ENCODE data around the gene CLSTN2. TPM values are rescaled to one million over a fixed set of nuclear protein-coding genes. Genes with fewer than 3 reads are reported as not detected.

Gene CLSTN2
- total and polyA plus RNA-seq, 2 of the 13 experiments (the other 11 are each of a cell fraction or from before 2014, with no cell fraction given): not detected

DNA sequence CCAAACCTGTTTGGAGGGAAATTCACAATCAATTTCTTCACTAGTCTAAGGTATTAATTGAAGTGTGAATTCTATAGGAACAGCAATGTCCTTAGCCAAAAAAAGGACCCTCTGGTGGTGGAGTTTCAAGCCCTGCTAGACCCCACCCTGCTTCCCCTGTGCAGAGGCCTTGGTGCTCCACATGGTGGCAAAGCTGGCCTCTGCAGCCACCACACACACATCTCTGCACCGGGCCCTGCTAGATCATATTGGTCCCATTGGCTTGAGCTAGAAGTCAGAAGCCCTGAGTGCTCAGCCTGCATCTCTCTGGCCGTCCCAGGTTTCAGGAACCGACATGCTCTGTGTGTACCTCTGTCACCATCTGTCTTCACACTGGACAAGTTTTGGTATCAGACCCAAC, 522.0 kb downstream of the CLSTN2 start:
- Histone ChIP-seq H3K9me3 (ENCODE audit: low read length) (no peaks in the 10 kb centered on the region), H3K9ac (ENCODE audit: insufficient read depth, low read depth, low read length) (no peak overlapping the region), H3K27me3 (ENCODE audit: control insufficient read depth in 1 of 2, insufficient read depth in 2 of 2, low read length in 2 of 2) (no peaks in the 10 kb centered on the region), H3K4me1 (ENCODE audit: insufficient read depth, low read length) (no peaks in the 10 kb centered on the region), H2AFZ (ENCODE audit: low read length) (no peak overlapping the region), H3K4me3 (replicated peaks in 1 of 3; ENCODE audit: insufficient read depth in 1 of 3, low read depth in 2 of 3, low read length in 3 of 3) (no peak overlapping the region), H4K20me1 (ENCODE audit: insufficient read depth, low read length) (no peaks in the 10 kb centered on the region), H3K27ac (ENCODE audit: extremely low read length, insufficient read depth, low read length) (no peak overlapping the region), H3K4me2 (ENCODE audit: low read depth, low read length) (no peak overlapping the region), H3K36me3 (replicated peaks in 1 of 2; ENCODE audit: control insufficient read depth in 1 of 2, insufficient read depth in 2 of 2, low read length in 2 of 2) (no peaks in the 10 kb centered on the region), H3K79me2 (ENCODE audit: insufficient read depth, low read length) (no peaks in the 10 kb centered on the region)
- no peak; the same call in 2 of the 3 replicates for ATAC-seq
- intact Hi-C loops (cut with micrococcal nuclease; ENCODE audit: unreplicated experiment): no loop called here
- ChIA-PET POLR2A (no interaction called here), CTCF (ENCODE audit: low intra/inter-chr PET ratio, low total read pairs) (no interaction called here)
- BruUV-seq (replicated peaks): no TSS peak
- WGBS (ENCODE audit: low lambda C conversion rate): 80% methylated on average over 2 of the region's 3 CpGs
- TF ChIP-seq PHF21A (CRISPR knock-in tag; IDR thresholded peaks at IDR 0.05) (no peak), FOXC1 (CRISPR knock-in tag; IDR thresholded peaks at IDR 0.05; ENCODE audit: borderline replicate concordance) (no peak), GTF2F1 (IDR thresholded peaks at IDR 0.05; ENCODE audit: low read length) (no peak), U2AF2 (IDR thresholded peaks at IDR 0.05; ENCODE audit: low read depth, low read length) (no peak), SATB2 (CRISPR knock-in tag; IDR thresholded peaks at IDR 0.05) (no peak), FOXO1 (CRISPR knock-in tag; IDR thresholded peaks at IDR 0.05) (no peak), ZBTB38 (CRISPR knock-in tag; IDR thresholded peaks at IDR 0.05) (no peak), HOXA7 (CRISPR knock-in tag; IDR thresholded peaks at IDR 0.05) (no peak), PHF20 (CRISPR knock-in tag; IDR thresholded peaks at IDR 0.05) (no peak), ZNF225 (CRISPR knock-in tag; IDR thresholded peaks at IDR 0.05) (no peak), PPARG (CRISPR knock-in tag; conservative IDR thresholded peaks at IDR 0.05) (no peak), ZZZ3 (CRISPR knock-in tag; IDR thresholded peaks at IDR 0.05; ENCODE audit: borderline replicate concordance) (no peak), PCBP1 (IDR thresholded peaks at IDR 0.05; ENCODE audit: borderline replicate concordance, low read depth, low read length) (no peak)
- TF ChIP-seq, protein P1, sequence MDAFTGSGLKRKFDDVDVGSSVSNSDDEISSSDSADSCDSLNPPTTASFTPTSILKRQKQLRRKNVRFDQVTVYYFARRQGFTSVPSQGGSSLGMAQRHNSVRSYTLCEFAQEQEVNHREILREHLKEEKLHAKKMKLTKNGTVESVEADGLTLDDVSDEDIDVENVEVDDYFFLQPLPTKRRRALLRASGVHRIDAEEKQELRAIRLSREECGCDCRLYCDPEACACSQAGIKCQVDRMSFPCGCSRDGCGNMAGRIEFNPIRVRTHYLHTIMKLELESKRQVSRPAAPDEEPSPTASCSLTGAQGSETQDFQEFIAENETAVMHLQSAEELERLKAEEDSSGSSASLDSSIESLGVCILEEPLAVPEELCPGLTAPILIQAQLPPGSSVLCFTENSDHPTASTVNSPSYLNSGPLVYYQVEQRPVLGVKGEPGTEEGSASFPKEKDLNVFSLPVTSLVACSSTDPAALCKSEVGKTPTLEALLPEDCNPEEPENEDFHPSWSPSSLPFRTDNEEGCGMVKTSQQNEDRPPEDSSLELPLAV (CRISPR knock-in tag; conservative IDR thresholded peaks at IDR 0.05; ENCODE audit: low read depth): no peak
- TF ChIP-seq, protein P2, sequence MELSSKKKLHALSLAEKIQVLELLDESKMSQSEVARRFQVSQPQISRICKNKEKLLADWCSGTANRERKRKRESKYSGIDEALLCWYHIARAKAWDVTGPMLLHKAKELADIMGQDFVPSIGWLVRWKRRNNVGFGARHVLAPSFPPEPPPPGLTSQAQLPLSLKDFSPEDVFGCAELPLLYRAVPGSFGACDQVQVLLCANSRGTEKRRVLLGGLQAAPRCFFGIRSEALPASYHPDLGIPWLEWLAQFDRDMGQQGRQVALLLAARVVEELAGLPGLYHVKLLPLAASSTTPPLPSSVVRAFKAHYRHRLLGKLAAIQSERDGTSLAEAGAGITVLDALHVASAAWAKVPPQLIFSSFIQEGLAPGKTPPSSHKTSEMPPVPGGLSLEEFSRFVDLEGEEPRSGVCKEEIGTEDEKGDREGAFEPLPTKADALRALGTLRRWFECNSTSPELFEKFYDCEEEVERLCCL (CRISPR knock-in tag; IDR thresholded peaks at IDR 0.05; ENCODE audit: borderline replicate concordance): no peak
- TF ChIP-seq, protein P3, sequence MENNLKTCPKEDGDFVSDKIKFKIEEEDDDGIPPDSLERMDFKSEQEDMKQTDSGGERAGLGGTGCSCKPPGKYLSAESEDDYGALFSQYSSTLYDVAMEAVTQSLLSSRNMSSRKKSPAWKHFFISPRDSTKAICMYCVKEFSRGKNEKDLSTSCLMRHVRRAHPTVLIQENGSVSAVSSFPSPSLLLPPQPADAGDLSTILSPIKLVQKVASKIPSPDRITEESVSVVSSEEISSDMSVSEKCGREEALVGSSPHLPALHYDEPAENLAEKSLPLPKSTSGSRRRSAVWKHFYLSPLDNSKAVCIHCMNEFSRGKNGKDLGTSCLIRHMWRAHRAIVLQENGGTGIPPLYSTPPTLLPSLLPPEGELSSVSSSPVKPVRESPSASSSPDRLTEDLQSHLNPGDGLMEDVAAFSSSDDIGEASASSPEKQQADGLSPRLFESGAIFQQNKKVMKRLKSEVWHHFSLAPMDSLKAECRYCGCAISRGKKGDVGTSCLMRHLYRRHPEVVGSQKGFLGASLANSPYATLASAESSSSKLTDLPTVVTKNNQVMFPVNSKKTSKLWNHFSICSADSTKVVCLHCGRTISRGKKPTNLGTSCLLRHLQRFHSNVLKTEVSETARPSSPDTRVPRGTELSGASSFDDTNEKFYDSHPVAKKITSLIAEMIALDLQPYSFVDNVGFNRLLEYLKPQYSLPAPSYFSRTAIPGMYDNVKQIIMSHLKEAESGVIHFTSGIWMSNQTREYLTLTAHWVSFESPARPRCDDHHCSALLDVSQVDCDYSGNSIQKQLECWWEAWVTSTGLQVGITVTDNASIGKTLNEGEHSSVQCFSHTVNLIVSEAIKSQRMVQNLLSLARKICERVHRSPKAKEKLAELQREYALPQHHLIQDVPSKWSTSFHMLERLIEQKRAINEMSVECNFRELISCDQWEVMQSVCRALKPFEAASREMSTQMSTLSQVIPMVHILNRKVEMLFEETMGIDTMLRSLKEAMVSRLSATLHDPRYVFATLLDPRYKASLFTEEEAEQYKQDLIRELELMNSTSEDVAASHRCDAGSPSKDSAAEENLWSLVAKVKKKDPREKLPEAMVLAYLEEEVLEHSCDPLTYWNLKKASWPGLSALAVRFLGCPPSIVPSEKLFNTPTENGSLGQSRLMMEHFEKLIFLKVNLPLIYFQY (CRISPR knock-in tag; IDR thresholded peaks at IDR 0.05; ENCODE audit: borderline replicate concordance): no peak
- TF ChIP-seq, protein P4, sequence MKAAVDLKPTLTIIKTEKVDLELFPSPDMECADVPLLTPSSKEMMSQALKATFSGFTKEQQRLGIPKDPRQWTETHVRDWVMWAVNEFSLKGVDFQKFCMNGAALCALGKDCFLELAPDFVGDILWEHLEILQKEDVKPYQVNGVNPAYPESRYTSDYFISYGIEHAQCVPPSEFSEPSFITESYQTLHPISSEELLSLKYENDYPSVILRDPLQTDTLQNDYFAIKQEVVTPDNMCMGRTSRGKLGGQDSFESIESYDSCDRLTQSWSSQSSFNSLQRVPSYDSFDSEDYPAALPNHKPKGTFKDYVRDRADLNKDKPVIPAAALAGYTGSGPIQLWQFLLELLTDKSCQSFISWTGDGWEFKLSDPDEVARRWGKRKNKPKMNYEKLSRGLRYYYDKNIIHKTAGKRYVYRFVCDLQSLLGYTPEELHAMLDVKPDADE (CRISPR knock-in tag; IDR thresholded peaks at IDR 0.05): no peak
- in situ Hi-C loops (cut with HindIII; ENCODE audit: extremely low pct_ligation_motif_present, low pct_unique_long_range_greater_than_20kb): no loop called here
- FAIRE-seq: no peak
- no peak for DNase-seq (ENCODE audit: low spot score)
